GM18499 (cell line): ENCODE results near the gene GRPR.
"Not testable (repeated sequence)": the region's sequence is repeated elsewhere in the genome, so short reads cannot be mapped to it uniquely, and the experiment has no call there.

Source experiments
- ATAC-seq: cut with Tn5 transposase; IDR thresholded peaks from one replicate; pipeline ENCODE4 v1.9.1; 2021; ENCODE audit warnings: moderate number of reproducible peaks; ENCODE audit not compliant: insufficient read depth, unreplicated experiment

GRPR gene

DNA sequence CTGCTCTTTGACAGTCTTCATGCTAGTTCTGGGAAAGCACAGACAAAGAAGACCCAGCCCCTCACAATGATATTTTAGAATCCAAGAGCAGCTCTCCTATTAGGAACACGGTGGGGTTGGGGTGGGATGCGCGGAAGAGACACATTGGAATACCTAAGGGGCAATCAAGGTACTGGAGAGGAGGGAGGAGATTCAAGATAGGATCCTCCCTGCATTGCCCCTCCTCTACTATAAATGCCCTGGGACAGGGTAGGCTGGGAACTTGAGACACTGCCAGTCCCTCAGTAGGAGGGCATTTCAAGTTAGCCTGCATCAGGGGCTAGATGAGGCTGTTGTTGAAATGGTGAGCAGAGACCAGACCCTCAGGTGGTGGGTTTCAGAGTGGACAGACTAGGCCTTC, 49.0 kb downstream of the GRPR start:
- ATAC-seq = no peak

DNA sequence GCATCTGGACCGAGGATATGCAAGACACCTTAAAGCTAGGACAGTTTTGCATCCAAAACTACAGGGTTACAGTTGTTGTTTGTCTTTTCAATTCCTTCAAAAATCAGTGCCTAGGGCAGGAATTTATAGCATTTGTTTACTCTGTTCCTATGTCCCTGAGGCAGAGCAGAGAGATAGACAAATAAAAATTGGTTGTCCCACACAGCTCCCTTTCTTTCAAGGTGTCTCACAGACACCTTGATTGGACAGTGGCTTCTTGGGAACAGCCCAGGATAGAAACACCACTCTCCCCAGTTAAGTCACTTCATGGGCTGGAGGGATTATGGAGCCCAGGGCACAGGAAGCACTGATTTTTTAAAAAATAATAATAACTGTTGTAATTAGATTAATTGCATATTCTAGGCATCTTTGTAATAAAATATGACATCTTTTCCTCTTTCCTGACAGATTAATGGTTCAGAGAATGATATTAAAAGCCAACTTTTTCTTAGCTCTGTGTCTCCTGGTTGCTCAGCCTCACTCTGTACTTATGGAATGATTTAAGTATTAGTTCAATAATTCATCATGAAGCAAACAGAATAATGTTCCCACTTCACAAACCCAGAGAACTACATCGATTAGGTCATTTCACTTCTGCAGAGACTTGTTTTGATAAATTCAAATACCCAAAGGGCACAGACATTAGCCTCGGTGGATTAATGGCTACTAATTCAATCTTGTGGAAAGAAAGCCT, 52.1 kb downstream of the GRPR start:
- no peak for ATAC-seq

DNA sequence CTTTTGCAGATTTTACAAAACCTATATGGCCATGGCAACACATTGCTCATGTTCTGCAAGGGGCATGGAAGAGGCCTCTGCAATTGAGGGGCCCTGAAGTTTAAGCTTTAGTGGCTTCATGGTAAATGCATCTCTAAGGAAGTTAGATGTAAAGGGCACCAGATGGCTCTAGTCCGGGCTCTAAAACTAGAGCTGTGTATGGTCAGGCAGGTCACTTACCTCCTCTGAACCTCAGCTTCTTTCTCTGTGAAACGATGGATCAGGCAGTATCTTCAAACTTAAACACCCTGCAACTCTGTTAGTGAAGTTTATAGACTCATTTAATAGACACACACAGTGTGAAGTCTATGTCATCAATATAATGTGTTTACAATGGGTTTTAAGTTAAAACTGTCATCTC, 53.9 kb downstream of the GRPR start:
- ATAC-seq = no peak

DNA sequence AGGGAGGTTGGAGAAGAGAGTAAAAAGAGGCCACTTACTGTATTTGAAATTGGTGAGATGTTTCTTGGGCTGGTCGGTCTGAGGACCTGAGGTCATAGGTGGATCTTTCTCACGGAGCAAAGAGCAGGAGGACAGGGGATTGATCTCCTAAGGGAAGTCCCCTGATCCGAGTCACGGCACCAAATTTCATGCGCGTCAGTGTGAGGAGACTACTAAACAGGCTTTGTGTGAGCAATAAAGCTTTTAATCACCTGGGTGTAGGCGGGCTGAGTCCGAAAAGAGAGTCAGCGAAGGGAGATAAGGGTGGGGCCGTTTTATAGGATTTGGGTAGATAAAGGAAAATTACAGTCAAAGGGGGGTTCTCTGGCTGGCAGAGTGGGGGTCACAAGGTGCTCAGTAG, 60.5 kb downstream of the GRPR start:
- ATAC-seq = not testable (repeated sequence)

DNA sequence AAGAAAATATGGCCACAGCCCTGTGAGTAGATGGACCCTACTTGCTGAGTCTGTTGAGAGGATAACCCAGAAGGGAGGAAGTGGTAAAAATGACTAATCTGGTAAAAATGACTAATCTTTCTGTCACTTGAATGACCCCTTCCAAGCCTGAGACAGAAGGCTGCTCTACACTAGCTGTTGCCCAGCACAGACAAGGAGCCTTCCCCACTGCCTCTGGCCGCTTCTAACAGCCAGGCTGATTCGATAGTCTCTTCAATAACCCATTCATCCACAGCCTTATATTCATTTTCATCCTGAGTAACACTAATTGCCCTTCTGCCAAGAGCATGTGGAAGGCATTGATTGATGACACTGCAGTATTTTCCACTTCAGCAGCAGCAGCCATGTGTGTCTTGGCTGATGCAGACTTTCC, 62.4 kb downstream of the GRPR start:
- ATAC-seq = peak; percentile 100

DNA sequence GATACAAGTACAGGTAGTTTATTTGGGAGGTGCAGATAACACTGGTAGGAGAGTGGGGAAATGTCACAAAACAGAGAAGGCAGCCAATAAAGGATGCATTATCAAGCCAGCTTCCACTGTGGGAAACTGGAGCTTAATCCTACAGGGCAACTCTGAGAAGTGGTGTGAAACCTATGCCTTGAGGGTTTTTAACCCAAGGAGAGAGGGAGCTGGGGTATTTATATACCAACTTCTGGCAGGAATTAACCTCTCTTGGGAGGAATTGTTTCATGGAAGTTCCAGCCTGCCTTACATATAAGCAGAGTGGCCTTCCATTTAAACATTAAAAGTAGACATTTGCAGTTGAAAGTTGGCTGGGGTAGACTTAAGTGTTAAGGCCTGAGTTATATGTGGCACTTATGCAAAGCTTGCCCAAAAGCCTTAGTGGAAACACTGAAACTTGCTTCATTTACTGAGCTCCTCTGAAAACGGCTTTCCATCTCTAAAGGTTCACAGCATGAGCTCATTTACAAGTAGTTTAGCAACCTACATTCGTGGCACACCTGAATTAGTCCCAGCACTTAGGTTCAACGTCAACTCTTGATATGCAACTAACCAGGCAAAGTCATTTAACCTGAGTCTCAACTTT, 63.1 kb downstream of the GRPR start:
- ATAC-seq = no peak

DNA sequence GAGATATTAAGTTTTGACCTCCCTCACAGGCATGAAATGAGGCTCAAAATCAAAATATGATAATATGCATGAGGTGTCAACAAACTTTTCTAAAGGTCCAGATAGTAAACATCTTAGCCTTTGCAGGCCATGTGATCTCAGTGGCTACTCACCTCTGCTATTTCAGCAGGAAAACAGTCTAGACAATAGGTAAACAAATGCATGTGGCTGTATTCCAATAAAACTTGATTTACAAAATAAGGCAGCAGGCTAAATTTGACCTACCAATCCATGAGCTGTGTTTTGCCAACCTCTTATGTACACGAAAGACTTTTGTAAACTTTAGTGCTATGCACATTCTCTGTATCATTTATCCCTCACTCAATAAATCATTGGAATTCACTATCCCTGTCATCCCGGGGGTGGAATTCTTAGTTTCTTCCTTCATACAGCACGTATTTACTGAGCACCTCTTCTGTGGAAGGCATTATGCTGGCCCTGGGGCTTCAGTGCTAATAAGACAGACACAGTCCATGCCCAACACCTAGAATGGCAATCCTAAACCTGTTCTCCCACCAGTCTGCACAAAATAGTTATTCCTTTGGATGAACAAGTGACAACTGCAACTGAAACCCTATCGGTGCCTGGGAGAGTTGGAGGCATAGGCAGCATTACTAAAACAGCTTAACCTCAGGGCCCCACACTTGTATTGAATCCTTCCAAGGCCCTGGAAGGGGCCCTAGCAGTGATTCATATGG, 63.8 kb downstream of the GRPR start:
- ATAC-seq = no peak

DNA sequence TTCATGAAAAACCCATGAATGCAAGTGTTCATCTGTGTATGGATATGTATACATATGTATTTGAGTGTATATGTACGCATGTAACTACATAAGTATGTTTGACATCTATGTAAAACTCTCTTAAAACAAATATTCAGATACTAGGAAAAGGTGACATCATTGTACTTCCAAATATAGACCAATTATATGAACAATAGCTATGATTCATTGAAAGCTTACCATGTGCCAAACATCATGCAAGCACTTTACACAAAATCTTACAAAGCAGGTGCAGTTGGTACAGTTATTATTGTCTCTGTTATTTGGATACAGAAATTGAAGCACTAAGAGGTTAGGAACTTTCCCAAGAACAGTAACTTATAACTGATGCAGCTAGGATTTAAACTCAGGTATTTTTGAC, 65.3 kb downstream of the GRPR start:
- ATAC-seq = no peak

DNA sequence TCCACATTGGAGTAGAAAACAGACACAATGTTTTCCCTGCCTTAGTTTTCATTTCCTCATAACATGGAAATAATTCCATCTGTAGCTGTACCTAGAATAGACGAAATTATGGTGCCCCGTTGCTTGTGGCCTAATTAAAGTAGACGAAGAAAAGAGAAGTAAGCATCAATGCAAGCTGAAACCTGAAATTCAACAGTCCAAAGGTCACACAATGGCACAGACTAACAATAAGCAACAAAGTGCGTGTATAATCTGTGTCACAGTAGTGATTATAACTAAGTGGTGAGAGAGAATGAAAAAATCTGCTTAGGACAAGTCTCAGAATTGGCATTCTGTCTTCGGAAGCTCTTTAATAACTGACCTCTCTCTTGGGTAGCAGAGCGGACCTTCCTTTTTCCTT, 68.2 kb downstream of the GRPR start:
- no peak for ATAC-seq

DNA sequence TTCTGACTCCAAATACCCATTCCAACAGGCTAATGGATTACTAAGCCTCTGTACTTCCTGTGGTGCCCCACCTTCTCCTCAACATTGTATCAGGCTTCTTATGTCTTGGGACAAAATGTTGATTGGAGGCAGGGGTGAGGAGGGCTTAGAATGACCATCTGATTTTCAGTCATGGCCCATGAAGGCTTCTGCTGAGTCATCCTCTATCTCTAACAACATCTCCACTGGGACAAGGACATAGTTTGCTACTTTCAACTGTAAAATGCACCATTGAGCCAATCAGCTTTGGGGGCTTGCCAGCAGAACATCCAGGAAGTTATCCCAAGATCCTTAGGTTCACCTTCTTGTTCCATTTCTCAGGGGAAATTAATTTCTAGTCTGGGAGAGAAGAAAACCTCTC, 73.5 kb downstream of the GRPR start:
- ATAC-seq = no peak

DNA sequence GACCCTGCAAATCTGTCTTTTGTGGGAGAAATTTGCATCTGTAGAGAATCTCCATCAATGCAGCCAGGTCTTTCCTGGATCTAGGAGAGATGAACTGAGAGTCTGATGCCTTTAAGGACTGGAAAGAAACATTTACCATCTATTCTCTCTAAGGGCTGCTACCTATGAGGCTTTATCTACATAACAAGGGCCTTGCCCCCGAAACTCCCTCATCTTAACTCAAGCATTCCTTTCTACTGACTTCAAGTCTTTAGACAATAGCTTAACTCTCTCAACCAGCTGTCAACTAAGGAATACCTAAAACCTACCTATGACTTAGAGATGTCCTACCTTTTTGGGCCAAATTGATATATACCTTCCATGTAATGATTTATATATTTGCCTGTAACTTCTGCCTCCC, 76.0 kb downstream of the GRPR start:
- no peak for ATAC-seq

DNA sequence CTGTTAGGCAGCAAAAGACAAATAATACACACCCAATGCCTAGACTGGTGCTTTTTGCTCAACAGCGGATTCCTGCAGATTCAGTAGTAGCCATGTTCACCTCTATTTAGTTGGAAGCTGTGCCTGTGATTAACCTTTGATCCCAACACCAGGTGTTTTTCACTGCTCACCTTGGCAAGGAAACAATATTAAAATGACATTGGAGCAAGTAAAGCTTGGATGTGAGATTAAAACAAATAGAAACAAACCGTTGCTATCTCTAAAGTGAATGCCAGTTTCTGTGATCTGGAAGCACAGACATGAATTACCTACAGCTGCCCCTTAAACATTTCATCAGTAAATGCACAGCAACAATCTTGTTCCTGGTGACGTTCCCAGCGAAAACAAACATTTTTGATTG, 79.6 kb downstream of the GRPR start:
- ATAC-seq = no peak
